H1 (cell line): ENCODE data around the gene SLC9A4. TPM values are rescaled to one million over a fixed set of nuclear protein-coding genes. Genes with fewer than 3 reads are reported as not detected.

Experiments used
- RBBP5 ChIP-seq: IDR thresholded peaks from 2 replicates; pipeline ENCODE4 v1.7.1; 2012; ENCODE audit warnings: low read depth, mild to moderate bottlenecking, inconsistent platforms, low read length, moderate library complexity, borderline replicate concordance
- SP1 ChIP-seq: IDR thresholded peaks from 2 replicates; pipeline ENCODE4 v1.6.1; 2011; ENCODE audit warnings: low read depth, low read length
- polyA plus RNA-seq, 7 experiments: library from polyadenylated mRNA; depleted of rRNA in 3 of 7; stranded (reverse) in 5 of 7; unstranded in 2 of 7; fragments of >200 nt in 5 of 7; fragments of 200-250 nt in 2 of 7; gene quantifications; 1 replicate in 5 of 7; 2 replicates in 1 of 7; 4 replicates in 1 of 7; pipeline versions ENCODE4 v1.2.1 to v1.2.3, GENCODE V29; 2011 to 2013; ENCODE audit warnings: missing spikeins in 2 of 7, mixed read lengths in 2 of 7
- total RNA-seq: library from RNA; stranded (reverse); fragmentation: NEBNext Ultra II Directional; extraction: Animal tissue kit (Norgen Biotek cat#: 25700); gene quantifications from 2 replicates; pipeline ENCODE4 v1.2.1, GENCODE V29; 2021
- TF ChIP-seq, protein P1 (sequence below): fragments of 300-600 bp; sonication (generic); IDR thresholded peaks from 2 replicates; pipeline ENCODE4 v1.7.1; 2012; ENCODE audit warnings: low read length, moderate library complexity, mild to moderate bottlenecking, inconsistent platforms; ENCODE audit not compliant: insufficient replicate concordance

Gene SLC9A4
- total and polyA plus RNA-seq, 2 of the 8 experiments (the other 6 are each of a cell fraction or from before 2014, with no cell fraction given), result not detected

DNA sequence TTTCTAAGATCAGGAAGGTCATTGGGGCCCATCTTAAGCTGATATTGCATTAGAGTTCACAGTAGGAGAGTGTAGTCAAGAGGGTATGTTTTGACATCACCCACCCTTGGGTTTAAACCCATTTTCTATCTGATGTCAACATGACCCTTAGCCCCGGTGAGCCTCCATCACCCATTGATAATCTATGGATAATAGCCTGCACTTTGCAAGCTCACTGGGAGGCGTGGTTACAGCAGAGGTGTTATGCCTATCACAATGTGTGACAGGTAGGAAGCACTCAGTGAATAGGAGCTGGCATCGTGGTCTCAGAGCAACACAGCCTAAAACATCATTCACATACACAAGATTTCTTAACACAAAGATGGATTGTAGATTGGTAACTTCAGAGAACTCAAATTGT lies 28.8 kb upstream of the SLC9A4 start (continued):
- TF ChIP-seq, protein P1, sequence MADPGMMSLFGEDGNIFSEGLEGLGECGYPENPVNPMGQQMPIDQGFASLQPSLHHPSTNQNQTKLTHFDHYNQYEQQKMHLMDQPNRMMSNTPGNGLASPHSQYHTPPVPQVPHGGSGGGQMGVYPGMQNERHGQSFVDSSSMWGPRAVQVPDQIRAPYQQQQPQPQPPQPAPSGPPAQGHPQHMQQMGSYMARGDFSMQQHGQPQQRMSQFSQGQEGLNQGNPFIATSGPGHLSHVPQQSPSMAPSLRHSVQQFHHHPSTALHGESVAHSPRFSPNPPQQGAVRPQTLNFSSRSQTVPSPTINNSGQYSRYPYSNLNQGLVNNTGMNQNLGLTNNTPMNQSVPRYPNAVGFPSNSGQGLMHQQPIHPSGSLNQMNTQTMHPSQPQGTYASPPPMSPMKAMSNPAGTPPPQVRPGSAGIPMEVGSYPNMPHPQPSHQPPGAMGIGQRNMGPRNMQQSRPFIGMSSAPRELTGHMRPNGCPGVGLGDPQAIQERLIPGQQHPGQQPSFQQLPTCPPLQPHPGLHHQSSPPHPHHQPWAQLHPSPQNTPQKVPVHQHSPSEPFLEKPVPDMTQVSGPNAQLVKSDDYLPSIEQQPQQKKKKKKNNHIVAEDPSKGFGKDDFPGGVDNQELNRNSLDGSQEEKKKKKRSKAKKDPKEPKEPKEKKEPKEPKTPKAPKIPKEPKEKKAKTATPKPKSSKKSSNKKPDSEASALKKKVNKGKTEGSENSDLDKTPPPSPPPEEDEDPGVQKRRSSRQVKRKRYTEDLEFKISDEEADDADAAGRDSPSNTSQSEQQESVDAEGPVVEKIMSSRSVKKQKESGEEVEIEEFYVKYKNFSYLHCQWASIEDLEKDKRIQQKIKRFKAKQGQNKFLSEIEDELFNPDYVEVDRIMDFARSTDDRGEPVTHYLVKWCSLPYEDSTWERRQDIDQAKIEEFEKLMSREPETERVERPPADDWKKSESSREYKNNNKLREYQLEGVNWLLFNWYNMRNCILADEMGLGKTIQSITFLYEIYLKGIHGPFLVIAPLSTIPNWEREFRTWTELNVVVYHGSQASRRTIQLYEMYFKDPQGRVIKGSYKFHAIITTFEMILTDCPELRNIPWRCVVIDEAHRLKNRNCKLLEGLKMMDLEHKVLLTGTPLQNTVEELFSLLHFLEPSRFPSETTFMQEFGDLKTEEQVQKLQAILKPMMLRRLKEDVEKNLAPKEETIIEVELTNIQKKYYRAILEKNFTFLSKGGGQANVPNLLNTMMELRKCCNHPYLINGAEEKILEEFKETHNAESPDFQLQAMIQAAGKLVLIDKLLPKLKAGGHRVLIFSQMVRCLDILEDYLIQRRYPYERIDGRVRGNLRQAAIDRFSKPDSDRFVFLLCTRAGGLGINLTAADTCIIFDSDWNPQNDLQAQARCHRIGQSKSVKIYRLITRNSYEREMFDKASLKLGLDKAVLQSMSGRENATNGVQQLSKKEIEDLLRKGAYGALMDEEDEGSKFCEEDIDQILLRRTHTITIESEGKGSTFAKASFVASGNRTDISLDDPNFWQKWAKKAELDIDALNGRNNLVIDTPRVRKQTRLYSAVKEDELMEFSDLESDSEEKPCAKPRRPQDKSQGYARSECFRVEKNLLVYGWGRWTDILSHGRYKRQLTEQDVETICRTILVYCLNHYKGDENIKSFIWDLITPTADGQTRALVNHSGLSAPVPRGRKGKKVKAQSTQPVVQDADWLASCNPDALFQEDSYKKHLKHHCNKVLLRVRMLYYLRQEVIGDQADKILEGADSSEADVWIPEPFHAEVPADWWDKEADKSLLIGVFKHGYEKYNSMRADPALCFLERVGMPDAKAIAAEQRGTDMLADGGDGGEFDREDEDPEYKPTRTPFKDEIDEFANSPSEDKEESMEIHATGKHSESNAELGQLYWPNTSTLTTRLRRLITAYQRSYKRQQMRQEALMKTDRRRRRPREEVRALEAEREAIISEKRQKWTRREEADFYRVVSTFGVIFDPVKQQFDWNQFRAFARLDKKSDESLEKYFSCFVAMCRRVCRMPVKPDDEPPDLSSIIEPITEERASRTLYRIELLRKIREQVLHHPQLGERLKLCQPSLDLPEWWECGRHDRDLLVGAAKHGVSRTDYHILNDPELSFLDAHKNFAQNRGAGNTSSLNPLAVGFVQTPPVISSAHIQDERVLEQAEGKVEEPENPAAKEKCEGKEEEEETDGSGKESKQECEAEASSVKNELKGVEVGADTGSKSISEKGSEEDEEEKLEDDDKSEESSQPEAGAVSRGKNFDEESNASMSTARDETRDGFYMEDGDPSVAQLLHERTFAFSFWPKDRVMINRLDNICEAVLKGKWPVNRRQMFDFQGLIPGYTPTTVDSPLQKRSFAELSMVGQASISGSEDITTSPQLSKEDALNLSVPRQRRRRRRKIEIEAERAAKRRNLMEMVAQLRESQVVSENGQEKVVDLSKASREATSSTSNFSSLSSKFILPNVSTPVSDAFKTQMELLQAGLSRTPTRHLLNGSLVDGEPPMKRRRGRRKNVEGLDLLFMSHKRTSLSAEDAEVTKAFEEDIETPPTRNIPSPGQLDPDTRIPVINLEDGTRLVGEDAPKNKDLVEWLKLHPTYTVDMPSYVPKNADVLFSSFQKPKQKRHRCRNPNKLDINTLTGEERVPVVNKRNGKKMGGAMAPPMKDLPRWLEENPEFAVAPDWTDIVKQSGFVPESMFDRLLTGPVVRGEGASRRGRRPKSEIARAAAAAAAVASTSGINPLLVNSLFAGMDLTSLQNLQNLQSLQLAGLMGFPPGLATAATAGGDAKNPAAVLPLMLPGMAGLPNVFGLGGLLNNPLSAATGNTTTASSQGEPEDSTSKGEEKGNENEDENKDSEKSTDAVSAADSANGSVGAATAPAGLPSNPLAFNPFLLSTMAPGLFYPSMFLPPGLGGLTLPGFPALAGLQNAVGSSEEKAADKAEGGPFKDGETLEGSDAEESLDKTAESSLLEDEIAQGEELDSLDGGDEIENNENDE, result no peak
- TF ChIP-seq SP1, result no peak
- TF ChIP-seq RBBP5, result no peak
